ENCODE measurements around the gene SBNO2. TPM values are rescaled to one million over a fixed set of nuclear protein-coding genes. Genes with fewer than 3 reads are reported as not detected.

SBNO2 gene
- total and polyA plus RNA-seq, 12 donors: 12.6 to 61.3 (median 16.1) TPM

DNA sequence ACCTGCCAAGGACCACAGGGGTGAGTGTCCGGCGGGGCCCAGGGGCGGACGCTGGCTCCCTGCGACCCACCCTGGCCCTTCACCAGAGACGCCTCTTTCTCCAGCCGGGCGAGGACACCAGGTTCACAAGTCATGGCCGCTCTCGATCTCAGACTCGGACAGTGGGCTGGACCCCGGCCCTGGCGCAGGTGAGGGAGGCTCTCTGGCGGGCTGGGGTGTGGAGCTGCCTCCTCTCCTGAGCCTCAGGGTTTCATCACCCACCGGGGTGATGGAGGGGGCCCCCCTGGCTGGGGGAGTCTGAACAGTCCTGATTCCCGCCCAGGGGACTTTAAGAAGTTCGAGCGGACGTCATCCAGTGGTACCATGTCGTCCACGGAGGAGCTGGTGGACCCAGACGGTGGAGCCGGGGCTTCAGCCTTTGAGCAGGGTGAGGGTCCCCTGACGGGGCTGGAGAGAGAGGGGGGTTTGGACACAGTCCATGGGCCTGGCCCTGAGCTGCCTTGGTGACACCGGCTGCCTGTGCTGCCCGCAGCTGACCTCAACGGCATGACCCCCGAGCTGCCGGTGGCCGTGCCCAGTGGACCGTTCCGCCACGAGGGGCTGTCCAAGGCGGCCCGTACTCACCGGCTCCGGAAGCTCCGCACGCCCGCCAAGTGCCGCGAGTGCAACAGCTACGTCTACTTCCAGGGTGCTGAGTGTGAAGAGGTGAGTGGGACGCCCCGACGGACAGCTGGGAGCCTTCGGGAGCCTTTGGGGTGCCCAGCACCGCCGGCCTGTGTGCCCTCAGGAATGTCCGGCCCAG is 93.5 kb downstream of the SBNO2 start:
- intact Hi-C loops (cut with DNase I): loop anchor here in 1 of 10 donors (5.0 kb wide), 1 partner anchor 38 kb away; the partner anchor contains the start of gene ABCA7
- DNase-seq: peak in 1 of 2 donors; percentile 14

DNA sequence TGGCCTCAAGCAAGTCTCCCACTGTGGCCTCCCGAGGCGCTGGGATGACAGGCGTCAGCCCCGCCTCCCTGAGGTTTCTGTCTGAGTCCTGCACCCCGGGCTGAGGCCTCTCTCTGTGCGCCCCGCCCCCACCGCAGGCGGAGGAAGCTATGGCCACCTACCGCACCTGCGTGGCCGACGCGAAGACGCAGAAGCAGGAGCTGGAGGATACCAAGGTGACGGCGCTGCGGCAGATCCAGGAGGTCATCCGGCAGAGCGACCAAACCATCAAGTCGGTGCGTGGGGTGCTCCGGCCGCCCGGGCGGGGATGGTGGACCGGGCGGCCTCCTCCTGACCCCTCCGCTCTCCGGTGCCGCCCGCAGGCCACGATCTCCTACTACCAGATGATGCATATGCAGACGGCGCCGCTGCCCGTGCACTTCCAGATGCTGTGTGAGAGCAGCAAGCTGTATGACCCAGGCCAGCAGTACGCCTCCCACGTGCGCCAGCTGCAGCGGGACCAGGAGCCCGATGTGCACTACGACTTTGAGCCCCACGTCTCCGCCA is 94.4 kb downstream of the SBNO2 start:
- TF ChIP-seq, protein P1, sequence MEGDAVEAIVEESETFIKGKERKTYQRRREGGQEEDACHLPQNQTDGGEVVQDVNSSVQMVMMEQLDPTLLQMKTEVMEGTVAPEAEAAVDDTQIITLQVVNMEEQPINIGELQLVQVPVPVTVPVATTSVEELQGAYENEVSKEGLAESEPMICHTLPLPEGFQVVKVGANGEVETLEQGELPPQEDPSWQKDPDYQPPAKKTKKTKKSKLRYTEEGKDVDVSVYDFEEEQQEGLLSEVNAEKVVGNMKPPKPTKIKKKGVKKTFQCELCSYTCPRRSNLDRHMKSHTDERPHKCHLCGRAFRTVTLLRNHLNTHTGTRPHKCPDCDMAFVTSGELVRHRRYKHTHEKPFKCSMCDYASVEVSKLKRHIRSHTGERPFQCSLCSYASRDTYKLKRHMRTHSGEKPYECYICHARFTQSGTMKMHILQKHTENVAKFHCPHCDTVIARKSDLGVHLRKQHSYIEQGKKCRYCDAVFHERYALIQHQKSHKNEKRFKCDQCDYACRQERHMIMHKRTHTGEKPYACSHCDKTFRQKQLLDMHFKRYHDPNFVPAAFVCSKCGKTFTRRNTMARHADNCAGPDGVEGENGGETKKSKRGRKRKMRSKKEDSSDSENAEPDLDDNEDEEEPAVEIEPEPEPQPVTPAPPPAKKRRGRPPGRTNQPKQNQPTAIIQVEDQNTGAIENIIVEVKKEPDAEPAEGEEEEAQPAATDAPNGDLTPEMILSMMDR (IDR thresholded peaks at IDR 0.05): no peak
- Histone ChIP-seq H3K9me3 (no peaks in the 10 kb centered on the region), H3K27me3 (peaks cover 0 to 3% (median 0%) of the 10 kb centered on the region in 7 donors), H3K36me3 (peaks cover 0 to 68% (median 0%) of the 10 kb centered on the region in 9 donors), H3K4me3 (no peak overlapping the region), H3K27ac (no peak overlapping the region), H3K4me1 (peaks cover 0 to 56% (median 0%) of the 10 kb centered on the region in 9 donors)
- DNase-seq (peak in 1 of 2 donors; percentile 14), ATAC-seq (no peak)
- 87 to 93% methylated on average over 45 of the region's 45 CpGs for WGBS, 2 donors
- intact Hi-C loops (cut with DNase I): loop anchor here in 1 of 10 donors (5.0 kb wide), 1 partner anchor 37 kb away; the partner anchor contains the start of gene ABCA7

More for the DNA sequence above, 93.5 kb downstream of the SBNO2 start:
- no peak overlapping the region for H3K4me3 ChIP-seq
- no peak for ATAC-seq
- peaks cover 0 to 49% (median 0%) of the 10 kb centered on the region in 9 donors for H3K4me1 ChIP-seq
- no peaks in the 10 kb centered on the region for H3K9me3 ChIP-seq
- peaks cover 0 to 3% (median 0%) of the 10 kb centered on the region in 7 donors for H3K27me3 ChIP-seq
- no peak overlapping the region for H3K27ac ChIP-seq
- TF ChIP-seq, protein P1 (IDR thresholded peaks at IDR 0.05): no peak
- peaks cover 0 to 71% (median 0%) of the 10 kb centered on the region in 9 donors for H3K36me3 ChIP-seq
- WGBS, 2 donors: 94 to 95% methylated on average over 49 to 50 of the region's 50 CpGs

DNA sequence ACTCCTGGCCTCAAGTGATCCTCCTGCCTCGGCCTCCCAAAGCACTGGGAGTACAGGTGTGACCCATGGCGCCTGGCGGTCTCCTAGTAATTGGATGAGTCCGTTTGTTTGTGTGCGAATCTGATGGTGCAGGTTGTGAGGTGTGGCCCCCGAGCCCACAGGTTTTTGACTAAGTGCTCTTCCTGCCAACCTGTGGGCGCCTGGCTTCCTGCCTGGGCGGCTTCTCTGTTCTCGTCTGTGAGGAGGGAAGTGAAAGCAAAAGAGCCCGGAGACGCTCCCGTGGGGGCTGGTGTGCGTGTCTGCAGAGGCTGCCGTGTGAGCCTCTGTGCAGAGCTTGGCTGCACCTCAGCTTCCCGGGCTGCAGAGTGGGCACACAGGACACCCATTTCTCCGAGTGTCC is 97.1 kb downstream of the SBNO2 start:
- Histone ChIP-seq H3K27me3 (peaks cover 0 to 12% (median 2%) of the 10 kb centered on the region in 7 donors), H3K4me1 (peaks cover 0 to 60% (median 0%) of the 10 kb centered on the region in 9 donors), H3K4me3 (peak overlapping the region in 1 of 10 donors; percentile 40), H3K9me3 (no peaks in the 10 kb centered on the region), H3K36me3 (peaks cover 0 to 64% (median 0%) of the 10 kb centered on the region in 9 donors), H3K27ac (peak overlapping the region in 1 of 10 donors; percentile 75)
- WGBS, 2 donors: 56 to 60% methylated on average over 16 of the region's 16 CpGs
- DNase-seq (peak; percentile 42 to 65), ATAC-seq (peak in 6 of 8 donors; percentile 28 to 55 (median 45))
- intact Hi-C loops (cut with DNase I): no loop called here
- TF ChIP-seq, protein P1 (IDR thresholded peaks at IDR 0.05): no peak

DNA sequence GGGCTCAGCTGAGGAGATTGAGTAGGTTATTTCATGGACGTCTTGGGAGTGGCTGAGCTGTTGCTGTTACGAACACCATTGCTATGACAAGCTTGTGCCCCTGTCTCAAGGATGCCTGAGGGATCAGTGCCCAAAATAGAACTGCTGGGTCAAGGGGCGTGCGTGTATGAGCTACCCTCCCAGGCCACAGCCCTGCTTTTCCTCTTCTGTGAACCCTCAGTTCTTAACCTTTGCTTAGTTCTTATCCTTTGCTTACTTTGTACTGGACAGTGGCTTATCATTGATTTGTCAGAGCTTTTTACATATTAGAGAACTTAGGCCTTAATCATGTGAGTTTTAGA is 98.1 kb downstream of the SBNO2 start:
- ATAC-seq: no peak
- H3K4me1 ChIP-seq: peaks cover 0 to 57% (median 5%) of the 10 kb centered on the region in 9 donors
- peaks cover 0 to 62% (median 0%) of the 10 kb centered on the region in 9 donors for H3K36me3 ChIP-seq
- H3K4me3 ChIP-seq: no peak overlapping the region
- TF ChIP-seq, protein P1 (IDR thresholded peaks at IDR 0.05): no peak
- WGBS, 2 donors: 75 to 87% methylated on average over 4 of the region's 4 CpGs
- peaks cover 2 to 21% (median 10%) of the 10 kb centered on the region in 7 donors for H3K27me3 ChIP-seq
- intact Hi-C loops (cut with DNase I): no loop called here
- peak overlapping the region in 1 of 10 donors; percentile 75 for H3K27ac ChIP-seq
- DNase-seq: no peak
- H3K9me3 ChIP-seq: no peaks in the 10 kb centered on the region

Data from heart right ventricle (tissue), 16 donors.